Gastroesophageal sphincter (tissue), 4 donors: Measurements from ENCODE around the gene SWAP70. TPM values are rescaled to one million over a fixed set of nuclear protein-coding genes. Genes with fewer than 3 reads are reported as not detected.

ENCODE experiments used
- ATAC-seq: fragments of 150-250 bp; one replicate; pipeline ENCODE4 v1.9.1; 2016; ENCODE audit warnings: mild to moderate bottlenecking, moderate library complexity
- H3K27ac ChIP-seq, 4 donors: fragments of 200-600 bp; sonication (generic) in 3 of 4; 1 replicate in 3 of 4; 2 replicates in 1 of 4; pipeline ENCODE4 v1.5.1; 2016 to 2019
- H3K27me3 ChIP-seq: fragments of 200-600 bp; sonication (generic); one replicate; pipeline ENCODE4 v1.5.1; 2019
- H3K36me3 ChIP-seq, 2 donors: fragments of 200-600 bp; sonication (generic); one replicate each; pipeline ENCODE4 v1.5.1; 2019; ENCODE audit warnings: control low read depth in 1 of 2
- H3K4me1 ChIP-seq, 3 donors: fragments of 200-600 bp; sonication (generic); 1 replicate in 2 of 3; 2 replicates in 1 of 3; pipeline ENCODE4 v1.5.1; 2016 to 2019; ENCODE audit warnings: control low read depth in 2 of 3
- H3K4me3 ChIP-seq, 2 donors: fragments of 200-600 bp; sonication (generic); one replicate each; pipeline ENCODE4 v1.5.1; 2019; ENCODE audit warnings: mild to moderate bottlenecking in 1 of 2, moderate library complexity in 1 of 2
- H3K9me3 ChIP-seq, 3 donors: fragments of 200-600 bp; sonication (generic); one replicate each; pipeline ENCODE4 v1.5.1; 2017 to 2019; ENCODE audit warnings: control low read depth in 2 of 3
- CTCF ChIP-seq, 4 experiments: fragments of 200-600 bp in 2 of 4; fragments of 450-650 bp in 2 of 4; sonication (generic) in 1 of 4; IDR thresholded peaks; one replicate each; pipeline ENCODE4 v1.5.1; 2017 to 2019; ENCODE audit warnings: antibody characterized with exemption in 4 of 4, mild to moderate bottlenecking in 2 of 4, moderate library complexity in 2 of 4
- EP300 ChIP-seq: sonication (generic); formaldehyde crosslinking; IDR thresholded peaks from one replicate; pipeline ENCODE4 v1.6.1; 2017; ENCODE audit warnings: antibody characterized with exemption, mild to moderate bottlenecking
- POLR2A ChIP-seq, 2 donors: fragments of 450-650 bp; IDR thresholded peaks; one replicate each; pipeline ENCODE4 v1.6.1; 2017; ENCODE audit warnings: antibody characterized with exemption in 2 of 2, mild to moderate bottlenecking in 2 of 2, moderate library complexity in 1 of 2
- POLR2AphosphoS5 ChIP-seq: sonication (generic); formaldehyde crosslinking; IDR thresholded peaks from one replicate; pipeline ENCODE4 v1.6.1; 2017; ENCODE audit warnings: antibody characterized with exemption
- WGBS, 2 donors: methylation state at CpG; one replicate each; pipeline ENCODE4 v1.1.5; 2018; ENCODE audit warnings: low coverage in 1 of 2; 5-methylcytosine and 5-hydroxymethylcytosine counted together
- total RNA-seq, 4 donors: library from RNA; depleted of rRNA; stranded (reverse); fragments of >200 nt; gene quantifications; one replicate each; pipeline ENCODE4 v1.1.0, GENCODE V29; 2016

SWAP70 gene
- total RNA-seq, result 10 to 100 TPM; 32.2 to 65.9 (median 45.0) TPM

GRCh38 chr11:9663699-9664275, at the start of gene SWAP70:
Gene SWAP70, plus strand, starts transcription at chr11:9664077. Its CDS starts 103 bp downstream, at chr11:9664180.
- peak; percentile 38 to 94 (median 74) for TF ChIP-seq CTCF (IDR thresholded peaks at IDR 0.05)
- peak; percentile 40 to 63 for TF ChIP-seq POLR2A (IDR thresholded peaks at IDR 0.05)
- no peak for TF ChIP-seq EP300
- TF ChIP-seq POLR2AphosphoS5, result peak; percentile 93
- Histone ChIP-seq H3K9me3 (peaks cover 0 to 12% (median 0%) of the 10 kb centered on the region in 3 donors), H3K4me1 (peaks cover 0 to 26% (median 0%) of the 10 kb centered on the region in 3 donors), H3K36me3 (no peaks in the 10 kb centered on the region), H3K4me3 (peak within 1 kb of the TSS; percentile 96 to 98), H3K27me3 (no peaks in the 10 kb centered on the region), H3K27ac (peak within 1 kb of the TSS; percentile 95 to 98 (median 96))
- peak; percentile 98 for ATAC-seq
- 0% methylated on average over 3 of the region's 38 CpGs; no CpG with 5 or more reads in 1 of the 2 donors for WGBS, 2 donors

GRCh38 chr11:9615031-9615451, 48.8 kb upstream of the SWAP70 start:
- 83% methylated on average over 1 to 2 of the region's 2 CpGs for WGBS, 2 donors
- Histone ChIP-seq H3K9me3 (no peaks in the 10 kb centered on the region), H3K36me3 (no peaks in the 10 kb centered on the region), H3K27me3 (no peaks in the 10 kb centered on the region), H3K4me3 (no peak overlapping the region), H3K4me1 (peaks cover 0 to 34% (median 7%) of the 10 kb centered on the region in 3 donors), H3K27ac (peak overlapping the region in 3 of 4 donors; percentile 95 to 98 (median 97))
- TF ChIP-seq POLR2AphosphoS5 (no peak), EP300 (no peak), CTCF (IDR thresholded peaks at IDR 0.05) (no peak), POLR2A (IDR thresholded peaks at IDR 0.05) (no peak)
- no peak for ATAC-seq

DNA sequence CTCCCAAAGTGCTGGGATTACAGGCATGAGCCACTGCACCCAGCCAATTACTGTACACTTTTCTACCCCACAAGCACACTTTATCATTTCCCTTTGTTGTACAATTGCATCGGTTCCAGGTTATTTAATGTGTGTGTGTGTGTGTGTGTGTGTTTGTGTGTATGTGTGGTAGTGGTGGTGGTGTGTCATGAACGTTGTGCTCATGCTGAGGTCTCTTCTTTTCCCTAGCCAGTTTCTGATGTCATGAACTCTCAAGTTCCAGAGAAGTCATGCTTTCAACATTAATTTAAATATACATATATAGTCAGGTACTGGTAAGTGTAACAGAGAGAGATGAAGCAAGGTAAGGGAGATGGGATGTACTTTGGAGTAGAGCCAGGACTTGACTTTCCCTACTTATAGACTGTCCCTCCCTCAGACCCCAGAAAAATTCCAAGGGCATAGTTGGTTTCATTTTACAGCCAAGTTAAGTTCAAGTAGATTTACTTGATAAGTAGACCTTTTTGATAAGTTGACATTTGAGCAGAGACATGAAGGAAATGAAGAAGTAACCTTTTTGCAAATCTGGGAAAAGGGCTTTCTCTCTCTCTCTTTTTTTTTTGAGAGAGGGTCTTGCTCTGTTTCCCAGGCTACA, 47.7 kb upstream of the SWAP70 start:
- WGBS, 2 donors, result 17 to 51% methylated on average over 1 to 2 of the region's 2 CpGs
- no peak for ATAC-seq
- Histone ChIP-seq H3K4me3 (no peak overlapping the region), H3K9me3 (no peaks in the 10 kb centered on the region), H3K27me3 (no peaks in the 10 kb centered on the region), H3K27ac (no peak overlapping the region), H3K4me1 (peaks cover 0 to 34% (median 7%) of the 10 kb centered on the region in 3 donors), H3K36me3 (no peaks in the 10 kb centered on the region)
- no peak for TF ChIP-seq CTCF (IDR thresholded peaks at IDR 0.05)
- no peak for TF ChIP-seq POLR2A (IDR thresholded peaks at IDR 0.05)
- TF ChIP-seq POLR2AphosphoS5, result no peak
- TF ChIP-seq EP300, result no peak

DNA sequence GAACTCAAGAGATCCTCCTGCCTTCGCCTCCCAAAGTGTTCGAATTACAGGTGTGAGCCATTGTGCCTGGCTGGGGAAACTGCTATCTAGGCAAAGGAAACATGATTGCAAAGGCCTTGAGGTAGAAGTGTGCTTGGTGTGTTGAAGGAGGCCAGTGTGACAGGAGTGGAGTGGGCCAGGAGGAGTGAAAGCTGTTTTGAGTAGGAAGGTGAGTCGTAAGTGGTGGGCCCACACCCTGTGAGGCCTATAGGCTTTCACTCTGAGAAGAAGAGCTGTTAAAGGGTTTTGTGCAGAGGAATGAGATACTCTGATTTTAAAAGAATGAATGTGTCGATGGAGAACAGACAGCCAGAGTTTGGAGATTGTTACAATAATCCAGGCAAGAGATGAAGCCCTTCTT, 47.0 kb upstream of the SWAP70 start:
- no peaks in the 10 kb centered on the region for H3K27me3 ChIP-seq
- TF ChIP-seq POLR2AphosphoS5 (no peak), POLR2A (IDR thresholded peaks at IDR 0.05) (no peak), CTCF (IDR thresholded peaks at IDR 0.05) (no peak), EP300 (no peak)
- H3K4me1 ChIP-seq, result peaks cover 0 to 33% (median 7%) of the 10 kb centered on the region in 3 donors
- no peaks in the 10 kb centered on the region for H3K9me3 ChIP-seq
- H3K36me3 ChIP-seq, result no peaks in the 10 kb centered on the region
- H3K27ac ChIP-seq, result no peak overlapping the region
- no peak for ATAC-seq
- 95 to 97% methylated on average over 3 of the region's 4 CpGs for WGBS, 2 donors
- H3K4me3 ChIP-seq, result no peak overlapping the region

- H3K4me3 ChIP-seq, result no peak overlapping the region
- H3K27ac ChIP-seq, result peak overlapping the region in 1 of 4 donors; percentile 25
- no peaks in the 10 kb centered on the region for H3K36me3 ChIP-seq
- no peaks in the 10 kb centered on the region for H3K27me3 ChIP-seq
- WGBS, 2 donors, result 66 to 85% methylated on average over 5 of the region's 5 CpGs
- no peak for ATAC-seq
- H3K4me1 ChIP-seq, result peaks cover 0 to 22% (median 0%) of the 10 kb centered on the region in 3 donors
- H3K9me3 ChIP-seq, result no peaks in the 10 kb centered on the region
- TF ChIP-seq POLR2A (IDR thresholded peaks at IDR 0.05) (no peak), CTCF (IDR thresholded peaks at IDR 0.05) (no peak), EP300 (no peak), POLR2AphosphoS5 (no peak)
Observed at GRCh38 chr11:9617940-9618339, 45.9 kb upstream of the SWAP70 start.
